Posterior vena cava (tissue), 2 donors: ENCODE results near the gene MARK4. TPM values are rescaled to one million over a fixed set of nuclear protein-coding genes. Genes with fewer than 3 reads are reported as not detected.

Experiments used
- DNase-seq: peaks from one replicate; pipeline ENCODE4 v3.0.0-alpha.2; 2020; ENCODE audit warnings: low spot score
- intact Hi-C, 2 donors: fragments of 100-400 bp; cut with DNase I; formaldehyde crosslinking; loops; one replicate each; pipeline versions ENCODE4 v1.14.1 to v1.14.2; 2022 to 2023
- total RNA-seq, 2 donors: library from RNA; stranded (reverse); fragmentation: NEBNext Ultra II Directional; extraction: Animal tissue kit (Norgen Biotek cat#: 25700); gene quantifications; one replicate each; pipeline ENCODE4 v1.2.1, GENCODE V29; 2021
- donor health status: DM: yes; HTN: yes; CAD: no.
- donor health status: DM: yes; HTN: yes; CAD: no.

The MARK4 gene
- total RNA-seq, 2 donors from 2014 or later = 26.7 to 31.5 TPM

GRCh38 chr19:45348367-45349125 lies 97.5 kb downstream of the MARK4 start:
- intact Hi-C loops = no loop called here
- no peak for DNase-seq

GRCh38 chr19:45349126-45349415 lies 98.0 kb downstream of the MARK4 start:
- intact Hi-C loops = no loop called here
- DNase-seq = no peak

- DNase-seq = no peak
- intact Hi-C loops = no loop called here
These were observed 98.4 kb downstream of the MARK4 start for GRCh38 chr19:45349430-45349941.

- intact Hi-C loops = no loop called here
- no peak for DNase-seq
These were observed 99.5 kb downstream of the MARK4 start for GRCh38 chr19:45350477-45351058.

GRCh38 chr19:45351401-45351952 lies 100.4 kb downstream of the MARK4 start:
- intact Hi-C loops = no loop called here
- no peak for DNase-seq

GRCh38 chr19:45352062-45352461 lies 101.0 kb downstream of the MARK4 start:
- DNase-seq = no peak
- intact Hi-C loops = no loop called here

- no peak for DNase-seq
- intact Hi-C loops = no loop called here
These were observed 101.4 kb downstream of the MARK4 start for GRCh38 chr19:45352471-45352870.

GRCh38 chr19:45352914-45353796 lies 102.1 kb downstream of the MARK4 start:
- intact Hi-C loops = no loop called here
- DNase-seq = no peak

- intact Hi-C loops = no loop called here
- no peak for DNase-seq
These were observed 103.3 kb downstream of the MARK4 start for GRCh38 chr19:45354241-45354842.

Other genes with a start within 250 kb of the MARK4 start
- 10 to 100 TPM; 14.3 to 22.7 TPM for gene RELB, start 249.8 kb upstream of the MARK4 start, total RNA-seq
- gene CLASRP, start 212.2 kb upstream of the MARK4 start, total RNA-seq = 10 to 100 TPM; 48.6 to 58.5 TPM
- under 1 TPM; 0.42 to 0.48 TPM for gene ZNF296, start 174.8 kb upstream of the MARK4 start, total RNA-seq
- gene GEMIN7, start 172.0 kb upstream of the MARK4 start, total RNA-seq = 10 to 100 TPM; 11.2 to 14.7 TPM
- gene PPP1R37, start 158.1 kb upstream of the MARK4 start, total RNA-seq = 10 to 100 TPM; 15.2 to 16.2 TPM
- gene NKPD1, start 90.3 kb upstream of the MARK4 start, total RNA-seq = not detected
- 1 to 10 TPM; 6.5 to 7.7 TPM for gene TRAPPC6A, start 73.0 kb upstream of the MARK4 start, total RNA-seq
- gene BLOC1S3, start 72.5 kb upstream of the MARK4 start, total RNA-seq = 10 to 100 TPM in 1 of 2 donors, 1 to 10 TPM in 1; 8.7 to 11.2 TPM
- 1 to 10 TPM; 2.9 to 3.6 TPM for gene EXOC3L2, start 5.9 kb upstream of the MARK4 start, total RNA-seq
- gene CKM, start 71.6 kb downstream of the MARK4 start, total RNA-seq = under 1 TPM in 1 of 2 donors, not detected in 1; 0.14 TPM
- gene KLC3, start 89.5 kb downstream of the MARK4 start, total RNA-seq = under 1 TPM in 1 of 2 donors, not detected in 1; 0.37 TPM
- gene ERCC2, start 119.3 kb downstream of the MARK4 start, total RNA-seq = 10 to 100 TPM; 13.6 to 14.1 TPM
- 10 to 100 TPM; 20.1 to 31.2 TPM for gene PPP1R13L, start 153.8 kb downstream of the MARK4 start, total RNA-seq
- gene POLR1G, start 155.4 kb downstream of the MARK4 start, total RNA-seq = 1 to 10 TPM; 4.2 to 4.8 TPM
- gene ERCC1, start 172.6 kb downstream of the MARK4 start, total RNA-seq = 10 to 100 TPM; 65.0 to 68.4 TPM
- gene FOSB, start 216.7 kb downstream of the MARK4 start, total RNA-seq = 10 to 100 TPM; 33.2 to 73.0 TPM
- gene RTN2, start 245.8 kb downstream of the MARK4 start, total RNA-seq = 10 to 100 TPM in 1 of 2 donors, 1 to 10 TPM in 1; 9.4 to 14.5 TPM
- gene PPM1N, start 247.2 kb downstream of the MARK4 start, total RNA-seq = 1 to 10 TPM in 1 of 2 donors, under 1 TPM in 1; 0.67 to 1.9 TPM